IMR-90 (cell line): ENCODE measurements around the gene DNAJC27. TPM values are rescaled to one million over a fixed set of nuclear protein-coding genes. Genes with fewer than 3 reads are reported as not detected.

Experiments used
- ATAC-seq: fragments of 200-7000 bp; cut with Tn5 transposase; 2 replicates; pipeline ENCODE4 v1.9.1; 2020; ENCODE audit warnings: low read depth, mild to moderate bottlenecking, moderate library complexity
- BruUV-seq: library from RNA; stranded (reverse); fragments of 400-500 nt; replicated peaks from 2 replicates; lab custom pipeline; 2021; lab: Mats Ljungman, UMichigan
- CTCF ChIA-PET: fragments of 300-600 bp; formaldehyde crosslinking; extraction: SDS; loops from one replicate; lab custom pipeline; 2021; ENCODE audit warnings: antibody characterized with exemption; lab: Yijun Ruan, JAX
- POLR2A ChIA-PET: fragments of 300-600 bp; sonication (Branson Sonifier 250); formaldehyde crosslinking; loops from one replicate; lab custom pipeline; 2022; ENCODE audit warnings: antibody characterized with exemption; ENCODE audit not compliant: unreplicated experiment; lab: Charles Lee
- DNase-seq: peaks from one replicate; pipeline ENCODE4 v3.0.0; 2013
- H2AFZ ChIP-seq: replicated peaks from 2 replicates; pipeline ENCODE3; 2013; ENCODE audit warnings: low read length, mild to moderate bottlenecking; ENCODE audit not compliant: poor library complexity
- H2AK5ac ChIP-seq: 2 replicates; pipeline ENCODE4 v1.6.1; 2013; ENCODE audit warnings: low read depth, low read length, inconsistent platforms
- H2AK9ac ChIP-seq: replicated peaks from 2 replicates; pipeline ENCODE3; 2013; ENCODE audit warnings: mild to moderate bottlenecking, low read depth, low read length, moderate library complexity; ENCODE audit not compliant: poor library complexity
- H2BK120ac ChIP-seq: 2 replicates; pipeline ENCODE4 v1.6.1; 2013; ENCODE audit warnings: low read depth, low read length, inconsistent platforms
- H2BK15ac ChIP-seq: 3 replicates; pipeline ENCODE4 v1.6.1; 2013; ENCODE audit warnings: low read depth, low read length, inconsistent platforms
- H2BK20ac ChIP-seq: 2 replicates; pipeline ENCODE4 v1.6.1; 2013; ENCODE audit warnings: low read depth, mild to moderate bottlenecking, inconsistent platforms, low read length, moderate library complexity
- H2BK5ac ChIP-seq: 2 replicates; pipeline ENCODE4 v1.6.1; 2013; ENCODE audit warnings: mild to moderate bottlenecking, low read depth, low read length, inconsistent platforms; ENCODE audit not compliant: poor library complexity, severe bottlenecking
- H3K14ac ChIP-seq: replicated peaks from 2 replicates; pipeline ENCODE4 v1.6.1; 2013; ENCODE audit warnings: low read depth, low read length, inconsistent platforms
- H3K18ac ChIP-seq: 2 replicates; pipeline ENCODE4 v1.6.1; 2013; ENCODE audit warnings: low read depth, low read length, control low read depth
- H3K23ac ChIP-seq: 2 replicates; pipeline ENCODE4 v1.6.1; 2013; ENCODE audit warnings: low read depth, low read length, inconsistent platforms
- H3K27ac ChIP-seq: 2 replicates; pipeline ENCODE4 v1.5.1; 2013; ENCODE audit warnings: mild to moderate bottlenecking, control low read depth, low read length; ENCODE audit not compliant: insufficient read depth
- H3K27me3 ChIP-seq: 2 replicates; pipeline ENCODE4 v1.6.1; 2013; ENCODE audit warnings: low read length; ENCODE audit not compliant: control insufficient read depth, insufficient read depth
- H3K36me3 ChIP-seq: 2 replicates; pipeline ENCODE4 v1.6.1; 2013; ENCODE audit warnings: low read length, mixed read lengths; ENCODE audit not compliant: control insufficient read depth, insufficient read depth
- H3K4ac ChIP-seq: 2 replicates; pipeline ENCODE4 v1.6.1; 2013; ENCODE audit warnings: low read depth, low read length, inconsistent platforms
- H3K4me1 ChIP-seq: 2 replicates; pipeline ENCODE4 v1.6.1; 2013; ENCODE audit warnings: low read length, mixed read lengths; ENCODE audit not compliant: control insufficient read depth, insufficient read depth
- H3K4me2 ChIP-seq: 2 replicates; pipeline ENCODE4 v1.6.1; 2013; ENCODE audit warnings: low read depth, mild to moderate bottlenecking, control low read depth, low read length, moderate library complexity
- H3K4me3 ChIP-seq: 2 replicates; pipeline ENCODE4 v1.5.1; 2013; ENCODE audit warnings: low read depth, mild to moderate bottlenecking, control low read depth, low read length, moderate library complexity; ENCODE audit not compliant: insufficient read depth
- H3K56ac ChIP-seq: 2 replicates; pipeline ENCODE4 v1.6.1; 2013; ENCODE audit warnings: low read length, inconsistent platforms; ENCODE audit not compliant: insufficient read depth; ENCODE audit errors: extremely low read depth
- H3K79me1 ChIP-seq, 2 experiments: 2 replicates each; pipeline ENCODE4 v1.6.1; 2013; ENCODE audit warnings: low read length in 2 of 2, inconsistent platforms in 1 of 2, low read depth in 1 of 2
- H3K9ac ChIP-seq: 2 replicates; pipeline ENCODE4 v1.6.1; 2013; ENCODE audit warnings: low read depth, low read length, control low read depth
- H3K9me1 ChIP-seq: 2 replicates; pipeline ENCODE4 v1.6.1; 2013; ENCODE audit warnings: low read length, inconsistent platforms; ENCODE audit not compliant: insufficient read depth
- H3K9me3 ChIP-seq: 2 replicates; pipeline ENCODE4 v1.6.1; 2013; ENCODE audit warnings: low read length; ENCODE audit not compliant: control insufficient read depth, insufficient read depth
- H4K20me1 ChIP-seq: 2 replicates; pipeline ENCODE4 v1.6.1; 2013; ENCODE audit warnings: low read length, inconsistent platforms; ENCODE audit not compliant: insufficient read depth
- H4K5ac ChIP-seq: 2 replicates; pipeline ENCODE4 v1.6.1; 2013; ENCODE audit warnings: mild to moderate bottlenecking, low read depth, low read length, control low read depth
- H4K8ac ChIP-seq, 2 experiments: 2 replicates each; pipeline ENCODE4 v1.6.1; 2013; ENCODE audit warnings: low read depth in 2 of 2, low read length in 2 of 2, control low read depth in 1 of 2, inconsistent platforms in 1 of 2
- H4K91ac ChIP-seq: 2 replicates; pipeline ENCODE4 v1.6.1; 2013; ENCODE audit warnings: low read depth, low read length, inconsistent platforms; ENCODE audit not compliant: insufficient read depth
- BHLHE40 ChIP-seq: fragments of 150-350 bp; IDR thresholded peaks from 2 replicates; pipeline ENCODE4 v1.6.1; 2016; ENCODE audit warnings: mild to moderate bottlenecking, low read depth, low read length
- CEBPB ChIP-seq: IDR thresholded peaks from 2 replicates; pipeline ENCODE4 v1.6.1; 2012; ENCODE audit warnings: low read depth, low read length, improper control_type of control experiment
- CHD1 ChIP-seq: IDR thresholded peaks from 2 replicates; pipeline ENCODE4 v1.6.1; 2012; ENCODE audit warnings: low read depth, low read length, improper control_type of control experiment
- CTCF ChIP-seq: conservative IDR thresholded peaks from 2 replicates; pipeline ENCODE4 v1.5.1; 2012; ENCODE audit warnings: mild to moderate bottlenecking, low read depth, low read length, improper control_type of control experiment
- ELK1 ChIP-seq: fragments of 150-350 bp; IDR thresholded peaks from 2 replicates; pipeline ENCODE4 v1.6.1; 2016; ENCODE audit warnings: low read depth, mild to moderate bottlenecking, low read length, moderate library complexity, borderline replicate concordance
- FOS ChIP-seq: fragments of 150-350 bp; IDR thresholded peaks from 2 replicates; pipeline ENCODE4 v1.6.1; 2016; ENCODE audit warnings: low read depth, low read length
- MAFK ChIP-seq: IDR thresholded peaks from 2 replicates; pipeline ENCODE4 v1.6.1; 2012; ENCODE audit warnings: low read depth, low read length, improper control_type of control experiment
- MAZ ChIP-seq: IDR thresholded peaks from 2 replicates; pipeline ENCODE4 v1.6.1; 2012; ENCODE audit warnings: low read depth, mild to moderate bottlenecking, low read length, improper control_type of control experiment, moderate library complexity, borderline replicate concordance
- MXI1 ChIP-seq: IDR thresholded peaks from 2 replicates; pipeline ENCODE4 v1.6.1; 2012; ENCODE audit warnings: low read depth, mild to moderate bottlenecking, low read length, moderate library complexity, borderline replicate concordance
- NFE2L2 ChIP-seq: fragments of 150-350 bp; IDR thresholded peaks from 2 replicates; pipeline ENCODE4 v1.6.1; 2016; ENCODE audit warnings: low read depth, mild to moderate bottlenecking, low read length
- POLR2A ChIP-seq: IDR thresholded peaks from 2 replicates; pipeline ENCODE4 v1.6.1; 2012; ENCODE audit warnings: mild to moderate bottlenecking, low read depth, low read length
- RAD21 ChIP-seq: IDR thresholded peaks from 2 replicates; pipeline ENCODE4 v1.6.1; 2012; ENCODE audit warnings: low read length, improper control_type of control experiment
- RCOR1 ChIP-seq: IDR thresholded peaks from 2 replicates; pipeline ENCODE4 v1.6.1; 2012; ENCODE audit warnings: mild to moderate bottlenecking, low read length, improper control_type of control experiment; ENCODE audit not compliant: insufficient replicate concordance
- RFX5 ChIP-seq: IDR thresholded peaks from 2 replicates; pipeline ENCODE4 v1.8.0; 2012; ENCODE audit warnings: low read depth, mild to moderate bottlenecking, low read length, moderate library complexity
- SMC3 ChIP-seq: fragments of 150-350 bp; IDR thresholded peaks from 2 replicates; pipeline ENCODE4 v1.6.1; 2016; ENCODE audit warnings: low read depth, mild to moderate bottlenecking, antibody characterized with exemption, low read length, moderate library complexity
- USF2 ChIP-seq: fragments of 150-350 bp; IDR thresholded peaks from 2 replicates; pipeline ENCODE4 v1.6.1; 2017; ENCODE audit warnings: mild to moderate bottlenecking, antibody characterized with exemption, low read length, low read depth
- WGBS, 2 experiments: methylation state at CpG; one replicate each; pipeline versions ENCODE4 v1.1.5 to v1.1.7; 2013; ENCODE audit warnings: missing lambda C conversion rate in 2 of 2; ENCODE audit not compliant: insufficient read length in 1 of 2; ENCODE audit errors: extremely low coverage in 2 of 2; 5-methylcytosine and 5-hydroxymethylcytosine counted together
- dilution Hi-C: fragments of 300-500 bp; cut with HindIII; formaldehyde crosslinking; loops from one replicate; pipeline ENCODE4 v1.14.3; 2018; ENCODE audit warnings: low sequenced_read_pairs; ENCODE audit not compliant: unreplicated experiment
- in situ Hi-C: fragments of 300-500 bp; cut with MboI; formaldehyde crosslinking; loops from 3 replicates; pipeline ENCODE4 v1.14.3; 2019; ENCODE audit warnings: low sequenced_read_pairs, inconsistent platforms, mixed read lengths
- intact Hi-C: fragments of 100-400 bp; cut with micrococcal nuclease; formaldehyde crosslinking; loops from 2 replicates; pipeline ENCODE4 v1.10.0; 2022
- polyA plus RNA-seq, 3 experiments: library from polyadenylated mRNA; depleted of rRNA; stranded (reverse); fragments of >200 nt; gene quantifications; 2 replicates each; pipeline ENCODE4 v1.2.3, GENCODE V29; 2012; ENCODE audit warnings: low replicate concordance in 1 of 3
- total RNA-seq: library from RNA; depleted of rRNA; stranded (reverse); fragments of >200 nt; gene quantifications from 2 replicates; pipeline ENCODE4 v1.2.3, GENCODE V29; 2012

The DNAJC27 gene
- total and polyA plus RNA-seq, 2 of the 4 experiments (the other 2 are of a cell fraction): 1.6 to 2.0 TPM

- DNase-seq: no peak
- Histone ChIP-seq H2AFZ (no peak overlapping the region), H3K4me1 (no peaks in the 10 kb centered on the region), H3K4ac (no peak overlapping the region), H2BK20ac (no peak overlapping the region), H3K4me3 (no peak overlapping the region), H3K36me3 (peaks cover 12% of the 10 kb centered on the region), H2BK15ac (no peak overlapping the region), H2BK5ac (no peak overlapping the region), H4K20me1 (no peaks in the 10 kb centered on the region), H4K8ac (no peak overlapping the region), H3K9ac (no peak overlapping the region), H3K4me2 (no peak overlapping the region), H4K5ac (no peak overlapping the region), H3K23ac (no peak overlapping the region), H3K9me1 (0 out of 2 replicates have a peak, but pooled peaks cover 2% of the 10 kb centered on the region), H3K27me3 (no peaks in the 10 kb centered on the region), H3K9me3 (peaks cover 8% of the 10 kb centered on the region), H3K14ac (no peak overlapping the region), H2BK120ac (no peak overlapping the region), H2AK9ac (no peak overlapping the region), H4K91ac (no peak overlapping the region), H2AK5ac (no peak overlapping the region), H3K56ac (no peak overlapping the region), H3K79me1 (peaks cover 0 to 14% of the 10 kb centered on the region in 2 experiments; a peak in 1 of 4 replicates), H3K18ac (no peak overlapping the region), H3K27ac (no peak overlapping the region)
- POLR2A ChIA-PET: no interaction called here
- in situ Hi-C loops (no loop called here), dilution Hi-C loops (no loop called here), intact Hi-C loops (no loop called here)
- ATAC-seq: no peak
- CTCF ChIA-PET: no interaction called here
- no CpG with 5 or more reads among the region's 7 CpGs for WGBS, 2 experiments
- no peak for TF ChIP-seq SMC3
- TF ChIP-seq MXI1: no peak
- no peak for TF ChIP-seq CHD1
- TF ChIP-seq RAD21: no peak
- TF ChIP-seq CEBPB: no peak
- no peak for TF ChIP-seq FOS
- no peak for TF ChIP-seq RFX5
- TF ChIP-seq ELK1: no peak
- no peak for TF ChIP-seq MAZ
- TF ChIP-seq CTCF: no peak
- no peak for TF ChIP-seq RCOR1
- no peak for TF ChIP-seq NFE2L2
- TF ChIP-seq USF2: no peak
- TF ChIP-seq POLR2A: no peak
- TF ChIP-seq BHLHE40: no peak
- TF ChIP-seq MAFK: no peak
- no TSS peak for BruUV-seq
Observed at GRCh38 chr2:24899361-24899910, 72.3 kb downstream of the DNAJC27 start.
